IMR-90 (cell line): ENCODE measurements around the gene TCF25. TPM values are rescaled to one million over a fixed set of nuclear protein-coding genes. Genes with fewer than 3 reads are reported as not detected.
"Not testable (repeated sequence)": the region's sequence is repeated elsewhere in the genome, so short reads cannot be mapped to it uniquely, and the experiment has no call there.

Source experiments
- ATAC-seq: fragments of 200-7000 bp; cut with Tn5 transposase; 2 replicates; pipeline ENCODE4 v1.9.1; 2020; ENCODE audit warnings: low read depth, mild to moderate bottlenecking, moderate library complexity
- BruUV-seq: library from RNA; stranded (reverse); fragments of 400-500 nt; replicated peaks from 2 replicates; lab custom pipeline; 2021; lab: Mats Ljungman, UMichigan
- CTCF ChIA-PET: fragments of 300-600 bp; formaldehyde crosslinking; extraction: SDS; loops from one replicate; lab custom pipeline; 2021; ENCODE audit warnings: antibody characterized with exemption; lab: Yijun Ruan, JAX
- POLR2A ChIA-PET: fragments of 300-600 bp; sonication (Branson Sonifier 250); formaldehyde crosslinking; loops from one replicate; lab custom pipeline; 2022; ENCODE audit warnings: antibody characterized with exemption; ENCODE audit not compliant: unreplicated experiment; lab: Charles Lee
- DNase-seq: peaks from one replicate; pipeline ENCODE4 v3.0.0; 2013
- H2AFZ ChIP-seq: replicated peaks from 2 replicates; pipeline ENCODE3; 2013; ENCODE audit warnings: low read length, mild to moderate bottlenecking; ENCODE audit not compliant: poor library complexity
- H2AK5ac ChIP-seq: 2 replicates; pipeline ENCODE4 v1.6.1; 2013; ENCODE audit warnings: low read depth, low read length, inconsistent platforms
- H2AK9ac ChIP-seq: replicated peaks from 2 replicates; pipeline ENCODE3; 2013; ENCODE audit warnings: mild to moderate bottlenecking, low read depth, low read length, moderate library complexity; ENCODE audit not compliant: poor library complexity
- H2BK120ac ChIP-seq: 2 replicates; pipeline ENCODE4 v1.6.1; 2013; ENCODE audit warnings: low read depth, low read length, inconsistent platforms
- H2BK15ac ChIP-seq: 3 replicates; pipeline ENCODE4 v1.6.1; 2013; ENCODE audit warnings: low read depth, low read length, inconsistent platforms
- H2BK20ac ChIP-seq: 2 replicates; pipeline ENCODE4 v1.6.1; 2013; ENCODE audit warnings: low read depth, mild to moderate bottlenecking, inconsistent platforms, low read length, moderate library complexity
- H2BK5ac ChIP-seq: 2 replicates; pipeline ENCODE4 v1.6.1; 2013; ENCODE audit warnings: mild to moderate bottlenecking, low read depth, low read length, inconsistent platforms; ENCODE audit not compliant: poor library complexity, severe bottlenecking
- H3K14ac ChIP-seq: replicated peaks from 2 replicates; pipeline ENCODE4 v1.6.1; 2013; ENCODE audit warnings: low read depth, low read length, inconsistent platforms
- H3K18ac ChIP-seq: 2 replicates; pipeline ENCODE4 v1.6.1; 2013; ENCODE audit warnings: low read depth, low read length, control low read depth
- H3K23ac ChIP-seq: 2 replicates; pipeline ENCODE4 v1.6.1; 2013; ENCODE audit warnings: low read depth, low read length, inconsistent platforms
- H3K27ac ChIP-seq: 2 replicates; pipeline ENCODE4 v1.5.1; 2013; ENCODE audit warnings: mild to moderate bottlenecking, control low read depth, low read length; ENCODE audit not compliant: insufficient read depth
- H3K27me3 ChIP-seq: 2 replicates; pipeline ENCODE4 v1.6.1; 2013; ENCODE audit warnings: low read length; ENCODE audit not compliant: control insufficient read depth, insufficient read depth
- H3K36me3 ChIP-seq: 2 replicates; pipeline ENCODE4 v1.6.1; 2013; ENCODE audit warnings: low read length, mixed read lengths; ENCODE audit not compliant: control insufficient read depth, insufficient read depth
- H3K4ac ChIP-seq: 2 replicates; pipeline ENCODE4 v1.6.1; 2013; ENCODE audit warnings: low read depth, low read length, inconsistent platforms
- H3K4me1 ChIP-seq: 2 replicates; pipeline ENCODE4 v1.6.1; 2013; ENCODE audit warnings: low read length, mixed read lengths; ENCODE audit not compliant: control insufficient read depth, insufficient read depth
- H3K4me2 ChIP-seq: 2 replicates; pipeline ENCODE4 v1.6.1; 2013; ENCODE audit warnings: low read depth, mild to moderate bottlenecking, control low read depth, low read length, moderate library complexity
- H3K4me3 ChIP-seq: 2 replicates; pipeline ENCODE4 v1.5.1; 2013; ENCODE audit warnings: low read depth, mild to moderate bottlenecking, control low read depth, low read length, moderate library complexity; ENCODE audit not compliant: insufficient read depth
- H3K56ac ChIP-seq: 2 replicates; pipeline ENCODE4 v1.6.1; 2013; ENCODE audit warnings: low read length, inconsistent platforms; ENCODE audit not compliant: insufficient read depth; ENCODE audit errors: extremely low read depth
- H3K79me1 ChIP-seq, 2 experiments: 2 replicates each; pipeline ENCODE4 v1.6.1; 2013; ENCODE audit warnings: low read length in 2 of 2, inconsistent platforms in 1 of 2, low read depth in 1 of 2
- H3K9ac ChIP-seq: 2 replicates; pipeline ENCODE4 v1.6.1; 2013; ENCODE audit warnings: low read depth, low read length, control low read depth
- H3K9me1 ChIP-seq: 2 replicates; pipeline ENCODE4 v1.6.1; 2013; ENCODE audit warnings: low read length, inconsistent platforms; ENCODE audit not compliant: insufficient read depth
- H3K9me3 ChIP-seq: 2 replicates; pipeline ENCODE4 v1.6.1; 2013; ENCODE audit warnings: low read length; ENCODE audit not compliant: control insufficient read depth, insufficient read depth
- H4K20me1 ChIP-seq: 2 replicates; pipeline ENCODE4 v1.6.1; 2013; ENCODE audit warnings: low read length, inconsistent platforms; ENCODE audit not compliant: insufficient read depth
- H4K5ac ChIP-seq: 2 replicates; pipeline ENCODE4 v1.6.1; 2013; ENCODE audit warnings: mild to moderate bottlenecking, low read depth, low read length, control low read depth
- H4K8ac ChIP-seq, 2 experiments: 2 replicates each; pipeline ENCODE4 v1.6.1; 2013; ENCODE audit warnings: low read depth in 2 of 2, low read length in 2 of 2, control low read depth in 1 of 2, inconsistent platforms in 1 of 2
- H4K91ac ChIP-seq: 2 replicates; pipeline ENCODE4 v1.6.1; 2013; ENCODE audit warnings: low read depth, low read length, inconsistent platforms; ENCODE audit not compliant: insufficient read depth
- WGBS, 2 experiments: methylation state at CpG; one replicate each; pipeline versions ENCODE4 v1.1.5 to v1.1.7; 2013; ENCODE audit warnings: missing lambda C conversion rate in 2 of 2; ENCODE audit not compliant: insufficient read length in 1 of 2; ENCODE audit errors: extremely low coverage in 2 of 2; 5-methylcytosine and 5-hydroxymethylcytosine counted together
- dilution Hi-C: fragments of 300-500 bp; cut with HindIII; formaldehyde crosslinking; loops from one replicate; pipeline ENCODE4 v1.14.3; 2018; ENCODE audit warnings: low sequenced_read_pairs; ENCODE audit not compliant: unreplicated experiment
- in situ Hi-C: fragments of 300-500 bp; cut with MboI; formaldehyde crosslinking; loops from 3 replicates; pipeline ENCODE4 v1.14.3; 2019; ENCODE audit warnings: low sequenced_read_pairs, inconsistent platforms, mixed read lengths
- intact Hi-C: fragments of 100-400 bp; cut with micrococcal nuclease; formaldehyde crosslinking; loops from 2 replicates; pipeline ENCODE4 v1.10.0; 2022
- polyA plus RNA-seq, 3 experiments: library from polyadenylated mRNA; depleted of rRNA; stranded (reverse); fragments of >200 nt; gene quantifications; 2 replicates each; pipeline ENCODE4 v1.2.3, GENCODE V29; 2012; ENCODE audit warnings: low replicate concordance in 1 of 3
- total RNA-seq: library from RNA; depleted of rRNA; stranded (reverse); fragments of >200 nt; gene quantifications from 2 replicates; pipeline ENCODE4 v1.2.3, GENCODE V29; 2012

The TCF25 gene
- total and polyA plus RNA-seq, 2 of the 4 experiments (the other 2 are of a cell fraction) = 127 to 184 TPM

- CTCF ChIA-PET, H4K8ac ChIP-seq, H3K4me3 ChIP-seq, H3K4me2 ChIP-seq, H2AK5ac ChIP-seq, H3K14ac ChIP-seq, H2BK20ac ChIP-seq, H3K4ac ChIP-seq, BruUV-seq, ATAC-seq, H3K56ac ChIP-seq, H3K9ac ChIP-seq, H4K5ac ChIP-seq, H3K18ac ChIP-seq, H3K27me3 ChIP-seq, H3K27ac ChIP-seq, in situ Hi-C loops, DNase-seq, POLR2A ChIA-PET, H2BK15ac ChIP-seq, H4K91ac ChIP-seq, intact Hi-C loops, H3K9me3 ChIP-seq, H2BK5ac ChIP-seq, H2AFZ ChIP-seq, dilution Hi-C loops, H3K23ac ChIP-seq, H2BK120ac ChIP-seq: not testable (repeated sequence)
- H3K36me3 ChIP-seq = peaks cover 31% of the 10 kb centered on the region
- peaks cover 10% of the 10 kb centered on the region for H4K20me1 ChIP-seq
- H2AK9ac ChIP-seq = peak overlapping the region; percentile 70
- peaks cover 16% of the 10 kb centered on the region for H3K9me1 ChIP-seq
- H3K4me1 ChIP-seq = peaks cover 15% of the 10 kb centered on the region
- 67% methylated on average over 4 of the region's 11 CpGs; no CpG with 5 or more reads in 1 of the 2 experiments for WGBS, 2 experiments
- H3K79me1 ChIP-seq = peaks cover 0 to 32% of the 10 kb centered on the region in 2 experiments
Observed at GRCh38 chr16:89914642-89915285, 41.4 kb downstream of the TCF25 start.
